Liver (tissue), 9 donors: ENCODE results near the gene SLC25A6. TPM values are rescaled to one million over a fixed set of nuclear protein-coding genes. Genes with fewer than 3 reads are reported as not detected.

Experiments
- DNase-seq: peaks from one replicate; pipeline ENCODE4 v3.0.0-alpha.2; 2017; ENCODE audit warnings: low spot score
- H3K27ac ChIP-seq, 2 donors: one replicate each; pipeline ENCODE4 v1.7.0; 2013; ENCODE audit warnings: inconsistent platforms in 2 of 2, low read length in 2 of 2, control low read depth in 1 of 2, low read depth in 1 of 2, mild to moderate bottlenecking in 1 of 2
- H3K27me3 ChIP-seq, 4 donors: one replicate each; pipeline versions ENCODE4 v1.6.1 to v1.7.0; 2013; ENCODE audit warnings: low read length in 3 of 4, inconsistent platforms in 1 of 4, mild to moderate bottlenecking in 1 of 4, moderate library complexity in 1 of 4; ENCODE audit not compliant: control insufficient read depth in 4 of 4, insufficient read depth in 4 of 4
- H3K36me3 ChIP-seq, 4 donors: one replicate each; pipeline versions ENCODE4 v1.6.1 to v1.7.0; 2013; ENCODE audit warnings: low read length in 3 of 4, mild to moderate bottlenecking in 3 of 4, low read depth in 1 of 4, moderate library complexity in 1 of 4; ENCODE audit not compliant: control insufficient read depth in 4 of 4, insufficient read depth in 3 of 4
- H3K4me1 ChIP-seq, 4 donors: one replicate each; pipeline versions ENCODE4 v1.6.1 to v1.7.0; 2013; ENCODE audit warnings: low read length in 3 of 4, mild to moderate bottlenecking in 3 of 4, moderate library complexity in 1 of 4; ENCODE audit not compliant: control insufficient read depth in 4 of 4, insufficient read depth in 4 of 4
- H3K4me3 ChIP-seq, 3 donors: one replicate each; pipeline versions ENCODE4 v1.6.1 to v1.7.0; 2013; ENCODE audit warnings: low read length in 3 of 3, control low read depth in 1 of 3, low read depth in 1 of 3, mild to moderate bottlenecking in 1 of 3
- H3K9ac ChIP-seq, 2 donors: one replicate each; pipeline ENCODE4 v1.7.0; 2013; ENCODE audit warnings: low read length in 2 of 2, mild to moderate bottlenecking in 2 of 2, moderate library complexity in 2 of 2, control low read depth in 1 of 2, low read depth in 1 of 2
- H3K9me3 ChIP-seq, 4 donors: one replicate each; pipeline versions ENCODE4 v1.6.1 to v1.7.0; 2013; ENCODE audit warnings: low read length in 3 of 4; ENCODE audit not compliant: control insufficient read depth in 4 of 4
- ATF3 ChIP-seq: IDR thresholded peaks from 2 replicates; pipeline ENCODE4 v1.6.1; 2016; ENCODE audit warnings: antibody characterized with exemption
- EGR1 ChIP-seq, 2 donors: IDR thresholded peaks; 2 replicates each; pipeline ENCODE4 v1.6.1; 2016 to 2018; ENCODE audit warnings: antibody characterized with exemption in 2 of 2, low read depth in 2 of 2
- FOXA1 ChIP-seq: IDR thresholded peaks from 2 replicates; pipeline ENCODE4 v1.6.1; 2016; ENCODE audit warnings: antibody characterized with exemption
- HNF4G ChIP-seq: IDR thresholded peaks from 2 replicates; pipeline ENCODE4 v1.6.1; 2016; ENCODE audit warnings: antibody characterized with exemption
- NR2F2 ChIP-seq: IDR thresholded peaks from 2 replicates; pipeline ENCODE4 v1.6.1; 2016; ENCODE audit warnings: antibody characterized with exemption
- REST ChIP-seq: IDR thresholded peaks from 2 replicates; pipeline ENCODE4 v1.6.1; 2016; ENCODE audit warnings: antibody characterized with exemption, mild to moderate bottlenecking
- RXRA ChIP-seq, 2 donors: IDR thresholded peaks; 2 replicates each; pipeline ENCODE4 v1.6.1; 2017 to 2018; ENCODE audit warnings: antibody characterized with exemption in 2 of 2, mild to moderate bottlenecking in 1 of 2
- SP1 ChIP-seq: IDR thresholded peaks from 2 replicates; pipeline ENCODE4 v1.6.1; 2018; ENCODE audit warnings: antibody characterized with exemption, mild to moderate bottlenecking
- ZBTB33 ChIP-seq: IDR thresholded peaks from 2 replicates; pipeline ENCODE4 v1.6.1; 2016; ENCODE audit warnings: antibody characterized with exemption
- WGBS: extraction: QIAGEN DNeasy Blood & Tissue Kit; methylation state at CpG from one replicate; pipeline ENCODE4 v1.1.7; 2013; 5-methylcytosine and 5-hydroxymethylcytosine counted together
- polyA plus RNA-seq, 2 donors: library from polyadenylated mRNA; stranded (reverse) in 1 of 2; unstranded in 1 of 2; fragments of 200-250 nt in 1 of 2; fragments of >200 nt in 1 of 2; fragmentation: Nextera tagmentation in 1 of 2; extraction: Ambion mirVana in 1 of 2; gene quantifications; one replicate each; pipeline versions ENCODE4 v1.2.1 to v1.2.3, GENCODE V29; 2013 to 2015
- total RNA-seq, 2 donors: library from RNA; depleted of rRNA; stranded (reverse); fragments of >200 nt; gene quantifications; one replicate each; pipeline ENCODE4 v1.2.3, GENCODE V29; 2014
- donor health status: healthy.
- donor health status: healthy.
- donor health status: healthy.
- donor health status: healthy.
- donor health status: healthy.

SLC25A6 gene
- total and polyA plus RNA-seq, 4 donors, result 44.8 to 110 (median 64.0) TPM

GRCh38 chrX:1419545-1420355 is 27.8 kb upstream of the SLC25A6 start:
- Histone ChIP-seq H3K27me3 (no peaks in the 10 kb centered on the region), H3K9me3 (peaks cover 1 to 8% (median 7%) of the 10 kb centered on the region in 4 donors), H3K27ac (no peak overlapping the region), H3K4me3 (no peak overlapping the region), H3K9ac (no peak overlapping the region), H3K4me1 (no peaks in the 10 kb centered on the region), H3K36me3 (peaks cover 0 to 39% (median 16%) of the 10 kb centered on the region in 4 donors)
- DNase-seq, result no peak
- WGBS, result 86% methylated on average over 19 of the region's 19 CpGs
- TF ChIP-seq ZBTB33 (no peak), ATF3 (no peak), HNF4G (no peak), SP1 (no peak), REST (no peak), RXRA (IDR thresholded peaks at IDR 0.05) (no peak), EGR1 (IDR thresholded peaks at IDR 0.05; ENCODE audit: low read depth in 2 of 2) (no peak)

- no peak for TF ChIP-seq NR2F2
- no peak for TF ChIP-seq RXRA (IDR thresholded peaks at IDR 0.05)
- no peak for TF ChIP-seq FOXA1
- TF ChIP-seq EGR1 (IDR thresholded peaks at IDR 0.05; ENCODE audit: low read depth in 2 of 2), result no peak
- no peaks in the 10 kb centered on the region for H3K4me1 ChIP-seq
- peaks cover 1 to 8% (median 7%) of the 10 kb centered on the region in 4 donors for H3K9me3 ChIP-seq
- no peak for DNase-seq
- H3K27ac ChIP-seq, result no peak overlapping the region
- no peak overlapping the region for H3K9ac ChIP-seq
- H3K4me3 ChIP-seq, result no peak overlapping the region
- 93% methylated on average over 29 of the region's 29 CpGs for WGBS
- H3K36me3 ChIP-seq, result peaks cover 4 to 41% (median 18%) of the 10 kb centered on the region in 4 donors
- H3K27me3 ChIP-seq, result no peaks in the 10 kb centered on the region
Observed at GRCh38 chrX:1418901-1419544, 27.1 kb upstream of the SLC25A6 start.
